Common myeloid progenitor, CD34-positive (primary cell): ENCODE data around the gene CAMK1D.
"Not testable (repeated sequence)": the region's sequence is repeated elsewhere in the genome, so short reads cannot be mapped to it uniquely, and the experiment has no call there.

Experiments used
- CTCF ChIA-PET: fragments of 350-600 bp; sonication (Branson Sonifier 250); formaldehyde crosslinking; loops from one replicate; lab custom pipeline; 2021; ENCODE audit warnings: antibody characterized with exemption; lab: Charles Lee
- POLR2A ChIA-PET: fragments of 350-600 bp; sonication (Branson Sonifier 250); formaldehyde crosslinking; loops from one replicate; lab custom pipeline; 2021; ENCODE audit warnings: antibody characterized with exemption; lab: Charles Lee
- DNase-seq, 3 donors: peaks; one replicate each; pipeline versions ENCODE4 v3.0.0 to v3.0.0-alpha.2; 2013
- H3K27ac ChIP-seq, 2 experiments: 1 replicate in 1 of 2; 2 replicates in 1 of 2; pipeline ENCODE4 v1.7.0; 2013; ENCODE audit warnings: inconsistent platforms in 2 of 2, low read length in 2 of 2, mild to moderate bottlenecking in 2 of 2, low read depth in 1 of 2, moderate library complexity in 1 of 2; ENCODE audit not compliant: severe bottlenecking in 2 of 2, insufficient read depth in 1 of 2, poor library complexity in 1 of 2
- H3K27me3 ChIP-seq, 5 experiments: replicated peaks in 2 of 5; 1 replicate in 3 of 5; 2 replicates in 2 of 5; pipeline versions ENCODE4 v1.6.1 to v1.7.0; 2013; ENCODE audit warnings: low read length in 4 of 5, mild to moderate bottlenecking in 2 of 5, moderate library complexity in 2 of 5, inconsistent platforms in 1 of 5; ENCODE audit not compliant: insufficient read depth in 5 of 5, control insufficient read depth in 4 of 5
- H3K36me3 ChIP-seq, 4 experiments: 1 replicate in 2 of 4; 2 replicates in 2 of 4; pipeline versions ENCODE4 v1.6.1 to v1.7.0; 2013; ENCODE audit warnings: low read length in 3 of 4, control low read depth in 1 of 4, mild to moderate bottlenecking in 1 of 4; ENCODE audit not compliant: control insufficient read depth in 4 of 4, insufficient read depth in 4 of 4
- H3K4me1 ChIP-seq, 4 experiments: 1 replicate in 3 of 4; 2 replicates in 1 of 4; pipeline versions ENCODE4 v1.6.1 to v1.7.1; 2013; ENCODE audit warnings: low read length in 3 of 4, mild to moderate bottlenecking in 3 of 4, control low read depth in 1 of 4, inconsistent platforms in 1 of 4, moderate library complexity in 1 of 4; ENCODE audit not compliant: control insufficient read depth in 4 of 4, insufficient read depth in 4 of 4; ENCODE audit errors: control extremely low read depth in 1 of 4
- H3K4me3 ChIP-seq, 7 experiments: 1 replicate in 4 of 7; 2 replicates in 3 of 7; pipeline versions ENCODE4 v1.5.1 to v1.7.0; 2013; ENCODE audit warnings: mild to moderate bottlenecking in 7 of 7, low read length in 6 of 7, moderate library complexity in 6 of 7, inconsistent platforms in 2 of 7, low read depth in 2 of 7, control low read depth in 1 of 7; ENCODE audit not compliant: insufficient read depth in 4 of 7, control insufficient read depth in 1 of 7; ENCODE audit errors: extremely low read depth in 1 of 7
- H3K9me3 ChIP-seq, 5 experiments: 1 replicate in 4 of 5; 2 replicates in 1 of 5; pipeline versions ENCODE4 v1.6.1 to v1.7.1; 2013; ENCODE audit warnings: low read length in 4 of 5, mild to moderate bottlenecking in 2 of 5, inconsistent platforms in 1 of 5, low read depth in 1 of 5, moderate library complexity in 1 of 5; ENCODE audit not compliant: control insufficient read depth in 4 of 5, insufficient read depth in 2 of 5; ENCODE audit errors: control extremely low read depth in 1 of 5
- WGBS: methylation state at CpG from one replicate; pipeline ENCODE4 v1.1.5; 2013; ENCODE audit not compliant: insufficient coverage; 5-methylcytosine and 5-hydroxymethylcytosine counted together

CAMK1D gene

DNA sequence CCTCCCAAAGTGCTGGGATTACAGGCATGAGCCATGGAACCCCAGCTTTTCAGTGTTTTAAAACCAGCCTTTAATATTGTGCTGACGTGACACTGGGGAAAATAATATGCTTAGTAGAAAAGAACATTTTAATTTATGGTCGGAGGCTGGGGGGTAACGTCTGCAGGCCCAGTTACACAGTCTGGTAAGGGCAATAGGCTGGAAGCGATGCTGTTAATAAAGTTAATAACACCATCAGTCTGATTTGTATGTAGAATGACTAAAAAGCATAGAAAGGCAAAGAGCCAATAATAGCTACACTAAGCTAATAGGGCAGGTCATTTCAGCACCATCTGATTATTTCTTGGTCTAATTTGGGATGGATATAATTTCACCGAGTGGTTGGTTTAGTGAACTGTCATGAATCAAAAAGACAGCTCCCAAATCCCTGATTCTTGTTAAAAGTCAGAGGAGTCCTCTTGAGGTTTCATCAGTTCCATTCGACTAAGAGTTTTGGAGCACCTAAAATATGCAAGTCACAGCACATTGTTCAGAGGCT lies 192.9 kb downstream of the CAMK1D start:
- Histone ChIP-seq H3K4me1 (peaks cover 0 to 4% (median 1%) of the 10 kb centered on the region in 4 experiments), H3K27ac (no peak overlapping the region), H3K36me3 (peaks cover 0 to 4% (median 1%) of the 10 kb centered on the region in 4 experiments), H3K4me3 (no peak overlapping the region), H3K9me3 (no peaks in the 10 kb centered on the region), H3K27me3 (no peaks in the 10 kb centered on the region)
- CTCF ChIA-PET, result no interaction called here
- no peak for DNase-seq
- POLR2A ChIA-PET, result interaction anchor here (0.5 kb wide), 1 partner anchor 11 kb away, joined by 4 read pairs; no protein-coding TSS in a partner anchor
- WGBS, result 95% methylated on average over 6 of the region's 6 CpGs

DNA sequence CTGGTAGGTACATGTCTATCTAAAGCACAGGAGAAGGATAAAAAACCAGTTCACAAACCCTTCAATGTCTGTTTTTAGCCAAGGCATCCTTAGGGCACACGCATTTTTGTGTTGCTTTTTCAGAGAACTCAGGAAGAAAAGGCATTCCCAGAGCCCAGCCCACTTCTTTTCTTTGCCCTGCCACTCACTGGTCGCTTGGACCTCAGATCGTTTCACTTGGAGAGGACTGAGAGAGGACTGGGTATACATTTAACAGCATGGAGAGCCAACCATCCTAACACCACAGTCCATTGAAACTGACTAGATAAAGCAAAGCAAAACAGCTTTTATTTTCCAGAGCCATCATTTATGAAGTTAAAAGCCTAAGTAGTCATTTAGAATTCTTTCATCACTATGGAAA lies 194.2 kb downstream of the CAMK1D start:
- ChIA-PET CTCF (no interaction called here), POLR2A (no interaction called here)
- WGBS, result 80% methylated on average over 1 of the region's 3 CpGs

GRCh38 chr10:12546160-12546802 lies 196.9 kb downstream of the CAMK1D start:
- POLR2A ChIA-PET, DNase-seq: not testable (repeated sequence)

More for the DNA sequence above, 194.2 kb downstream of the CAMK1D start:
- H3K27ac ChIP-seq, result no peak overlapping the region
- H3K4me3 ChIP-seq, result no peak overlapping the region
- DNase-seq, result no peak
- peaks cover 0 to 4% (median under 1%) of the 10 kb centered on the region in 4 experiments for H3K36me3 ChIP-seq
- no peaks in the 10 kb centered on the region for H3K9me3 ChIP-seq
- no peaks in the 10 kb centered on the region for H3K27me3 ChIP-seq
- peaks cover 0 to 12% (median 4%) of the 10 kb centered on the region in 4 experiments for H3K4me1 ChIP-seq

GRCh38 chr10:12547301-12547771 lies 198.0 kb downstream of the CAMK1D start:
- H3K27ac ChIP-seq, result no peak overlapping the region
- peaks cover 0 to 4% (median 0%) of the 10 kb centered on the region in 4 experiments for H3K36me3 ChIP-seq
- POLR2A ChIA-PET, result interaction anchor here (0.6 kb wide), 1 partner anchor 87 kb away, joined by 3 read pairs; no protein-coding TSS in a partner anchor
- H3K4me1 ChIP-seq, result peaks cover 0 to 12% (median 4%) of the 10 kb centered on the region in 4 experiments
- H3K27me3 ChIP-seq, result no peaks in the 10 kb centered on the region
- peak in 2 of 3 donors; percentile 17 to 21 for DNase-seq
- CTCF ChIA-PET, result interaction anchor here (1.0 kb wide), 1 partner anchor 17 kb away, joined by 3 read pairs; no protein-coding TSS in a partner anchor
- WGBS, result 68% methylated on average over 4 of the region's 6 CpGs
- peaks cover 0 to 7% (median 0%) of the 10 kb centered on the region in 5 experiments for H3K9me3 ChIP-seq
- H3K4me3 ChIP-seq, result no peak overlapping the region

More at GRCh38 chr10:12546160-12546802, 196.9 kb downstream of the CAMK1D start:
- H3K9me3 ChIP-seq, H3K27me3 ChIP-seq, H3K4me3 ChIP-seq, H3K36me3 ChIP-seq, H3K27ac ChIP-seq, CTCF ChIA-PET: not testable (repeated sequence)
- 95% methylated on average over 7 of the region's 10 CpGs for WGBS
- peaks cover 0 to 12% (median 4%) of the 10 kb centered on the region in 4 experiments for H3K4me1 ChIP-seq

GRCh38 chr10:12549297-12549696 lies 199.9 kb downstream of the CAMK1D start:
- peaks cover 0 to 7% (median 0%) of the 10 kb centered on the region in 5 experiments for H3K9me3 ChIP-seq
- no peaks in the 10 kb centered on the region for H3K27me3 ChIP-seq
- CTCF ChIA-PET, result no interaction called here
- H3K4me3 ChIP-seq, result no peak overlapping the region
- POLR2A ChIA-PET, result no interaction called here
- H3K27ac ChIP-seq, result no peak overlapping the region
- no peak for DNase-seq
- H3K4me1 ChIP-seq, result peaks cover 0 to 12% (median 4%) of the 10 kb centered on the region in 4 experiments
- WGBS, result 88% methylated on average over 4 of the region's 5 CpGs
- peaks cover 0 to 7% (median under 1%) of the 10 kb centered on the region in 4 experiments for H3K36me3 ChIP-seq

GRCh38 chr10:12550994-12551393 lies 201.6 kb downstream of the CAMK1D start:
- ChIA-PET POLR2A (no interaction called here), CTCF (no interaction called here)
- no peak overlapping the region for H3K4me3 ChIP-seq
- H3K4me1 ChIP-seq, result peaks cover 0 to 12% (median 4%) of the 10 kb centered on the region in 4 experiments
- 98% methylated on average over 7 of the region's 8 CpGs for WGBS
- peaks cover 0 to 7% (median 0%) of the 10 kb centered on the region in 5 experiments for H3K9me3 ChIP-seq
- no peak for DNase-seq
- H3K36me3 ChIP-seq, result peaks cover 0 to 16% (median 3%) of the 10 kb centered on the region in 4 experiments
- no peak overlapping the region for H3K27ac ChIP-seq
- no peaks in the 10 kb centered on the region for H3K27me3 ChIP-seq

GRCh38 chr10:12556039-12556438 lies 206.7 kb downstream of the CAMK1D start:
- DNase-seq, result no peak
- ChIA-PET POLR2A (no interaction called here), CTCF (no interaction called here)
- no peak overlapping the region for H3K4me3 ChIP-seq
- WGBS, result 100% methylated on average over 5 of the region's 5 CpGs
- H3K27ac ChIP-seq, result no peak overlapping the region
- peaks cover 0 to under 1% (median 0%) of the 10 kb centered on the region in 5 experiments for H3K9me3 ChIP-seq
- no peaks in the 10 kb centered on the region for H3K27me3 ChIP-seq
- no peaks in the 10 kb centered on the region for H3K4me1 ChIP-seq
- H3K36me3 ChIP-seq, result peaks cover 0 to 16% (median 5%) of the 10 kb centered on the region in 4 experiments
